Peyer's patch (tissue), 4 donors: ENCODE results near the gene ATF6. TPM values are rescaled to one million over a fixed set of nuclear protein-coding genes. Genes with fewer than 3 reads are reported as not detected.
"Not testable (repeated sequence)": the region's sequence is repeated elsewhere in the genome, so short reads cannot be mapped to it uniquely, and the experiment has no call there.

Experiments
- DNase-seq, 3 donors: peaks; one replicate each; pipeline ENCODE4 v3.0.0-alpha.2; 2017 to 2019
- H3K27ac ChIP-seq, 4 donors: fragments of 200-600 bp; sonication (generic); one replicate each; pipeline ENCODE4 v1.5.1; 2016 to 2019
- H3K27me3 ChIP-seq, 2 donors: fragments of 200-600 bp; sonication (generic); one replicate each; pipeline ENCODE4 v1.5.1; 2019
- H3K36me3 ChIP-seq, 3 donors: fragments of 200-600 bp; sonication (generic); one replicate each; pipeline ENCODE4 v1.5.1; 2016 to 2019
- H3K4me1 ChIP-seq, 4 donors: fragments of 200-600 bp; sonication (generic); one replicate each; pipeline ENCODE4 v1.5.1; 2016 to 2019
- H3K4me3 ChIP-seq, 4 donors: fragments of 200-600 bp; sonication (generic); 1 replicate in 3 of 4; 2 replicates in 1 of 4; pipeline ENCODE4 v1.5.1; 2016 to 2019; ENCODE audit warnings: mild to moderate bottlenecking in 1 of 4
- H3K9me3 ChIP-seq, 4 donors: fragments of 200-600 bp; sonication (generic); one replicate each; pipeline ENCODE4 v1.5.1; 2016 to 2019; ENCODE audit warnings: mild to moderate bottlenecking in 1 of 4
- POLR2A ChIP-seq, 2 donors: fragments of 450-650 bp; IDR thresholded peaks; one replicate each; pipeline ENCODE4 v1.5.1; 2017; ENCODE audit warnings: antibody characterized with exemption in 2 of 2, mild to moderate bottlenecking in 2 of 2, moderate library complexity in 2 of 2
- total RNA-seq, 4 donors: library from RNA; depleted of rRNA; stranded (reverse); fragments of >200 nt; gene quantifications; one replicate each; pipeline ENCODE4 v1.1.0, GENCODE V29; 2016
- TF ChIP-seq, protein P1 (sequence below), 6 experiments: fragments of 450-650 bp in 4 of 6; fragments of 200-600 bp in 2 of 6; sonication (generic) in 1 of 6; IDR thresholded peaks; one replicate each; pipeline ENCODE4 v1.5.1; 2017 to 2019; ENCODE audit warnings: antibody characterized with exemption in 6 of 6, mild to moderate bottlenecking in 3 of 6, moderate library complexity in 1 of 6

The ATF6 gene
- total RNA-seq, 4 donors from 2014 or later, result 15.5 to 21.4 (median 20.8) TPM

DNA sequence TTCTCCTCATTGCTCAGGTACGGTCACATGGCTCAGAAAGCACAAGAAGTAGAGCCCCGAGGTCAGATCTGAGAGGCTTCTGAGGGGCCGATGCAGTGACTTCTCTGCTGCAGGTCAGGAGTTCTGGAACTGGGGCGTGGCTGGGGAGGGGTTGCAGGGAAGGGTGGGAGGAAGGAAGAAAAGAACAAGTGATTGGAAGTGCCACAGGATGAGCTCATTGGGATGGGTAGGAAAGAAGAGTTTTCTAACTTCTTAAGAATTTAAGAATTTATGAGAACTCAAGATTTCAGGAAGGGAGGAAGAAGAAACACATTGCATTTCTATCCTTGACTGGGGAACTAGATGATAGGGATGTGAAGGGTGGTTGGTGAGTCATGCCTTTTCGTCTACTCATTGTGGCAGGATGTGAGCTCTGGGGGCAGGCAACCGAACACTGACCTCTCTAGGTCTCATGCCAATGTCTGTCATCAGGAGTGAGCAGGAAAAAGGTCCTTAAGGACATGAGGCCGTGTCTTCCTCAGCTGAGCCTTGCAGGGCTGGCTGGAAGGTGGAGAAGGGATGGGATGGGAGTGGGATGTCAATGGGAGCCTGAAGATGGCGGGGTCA lies 44.3 kb upstream of the ATF6 start:
- H3K4me3 ChIP-seq, result no peak overlapping the region
- no peak overlapping the region for H3K27ac ChIP-seq
- TF ChIP-seq, protein P1, sequence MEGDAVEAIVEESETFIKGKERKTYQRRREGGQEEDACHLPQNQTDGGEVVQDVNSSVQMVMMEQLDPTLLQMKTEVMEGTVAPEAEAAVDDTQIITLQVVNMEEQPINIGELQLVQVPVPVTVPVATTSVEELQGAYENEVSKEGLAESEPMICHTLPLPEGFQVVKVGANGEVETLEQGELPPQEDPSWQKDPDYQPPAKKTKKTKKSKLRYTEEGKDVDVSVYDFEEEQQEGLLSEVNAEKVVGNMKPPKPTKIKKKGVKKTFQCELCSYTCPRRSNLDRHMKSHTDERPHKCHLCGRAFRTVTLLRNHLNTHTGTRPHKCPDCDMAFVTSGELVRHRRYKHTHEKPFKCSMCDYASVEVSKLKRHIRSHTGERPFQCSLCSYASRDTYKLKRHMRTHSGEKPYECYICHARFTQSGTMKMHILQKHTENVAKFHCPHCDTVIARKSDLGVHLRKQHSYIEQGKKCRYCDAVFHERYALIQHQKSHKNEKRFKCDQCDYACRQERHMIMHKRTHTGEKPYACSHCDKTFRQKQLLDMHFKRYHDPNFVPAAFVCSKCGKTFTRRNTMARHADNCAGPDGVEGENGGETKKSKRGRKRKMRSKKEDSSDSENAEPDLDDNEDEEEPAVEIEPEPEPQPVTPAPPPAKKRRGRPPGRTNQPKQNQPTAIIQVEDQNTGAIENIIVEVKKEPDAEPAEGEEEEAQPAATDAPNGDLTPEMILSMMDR (IDR thresholded peaks at IDR 0.05), result no peak
- TF ChIP-seq POLR2A (IDR thresholded peaks at IDR 0.05), result no peak
- no peaks in the 10 kb centered on the region for H3K27me3 ChIP-seq
- no peaks in the 10 kb centered on the region for H3K9me3 ChIP-seq
- no peaks in the 10 kb centered on the region for H3K36me3 ChIP-seq
- peaks cover 0 to 15% (median 3%) of the 10 kb centered on the region in 4 donors for H3K4me1 ChIP-seq
- no peak for DNase-seq

DNA sequence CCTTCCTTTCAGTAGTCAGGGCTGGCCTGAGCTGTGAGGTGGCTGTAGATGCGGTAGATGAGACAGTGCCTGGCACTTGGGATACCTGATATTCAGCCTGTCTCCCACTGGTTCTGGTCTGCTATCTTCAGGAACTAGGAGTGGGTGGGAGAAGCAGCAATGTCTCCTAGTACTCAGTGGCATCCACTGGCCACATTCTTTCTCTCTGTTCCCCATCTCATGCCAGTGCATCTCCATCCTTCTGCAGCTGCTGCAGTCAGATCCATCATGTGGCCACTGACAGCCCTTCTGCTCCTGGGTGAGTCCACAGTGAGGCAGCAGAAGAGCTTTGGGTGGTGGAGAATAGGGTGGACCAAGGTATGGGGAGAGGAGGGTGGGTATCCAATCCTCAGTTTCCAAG lies 43.7 kb upstream of the ATF6 start:
- H3K27me3 ChIP-seq, result peaks cover 0 to 2% of the 10 kb centered on the region in 2 donors
- no peaks in the 10 kb centered on the region for H3K9me3 ChIP-seq
- no peak overlapping the region for H3K27ac ChIP-seq
- no peak overlapping the region for H3K4me3 ChIP-seq
- DNase-seq, result no peak
- H3K36me3 ChIP-seq, result no peaks in the 10 kb centered on the region
- no peak for TF ChIP-seq POLR2A (IDR thresholded peaks at IDR 0.05)
- TF ChIP-seq, protein P1 (IDR thresholded peaks at IDR 0.05), result no peak
- H3K4me1 ChIP-seq, result peaks cover 0 to 16% (median 3%) of the 10 kb centered on the region in 4 donors

DNA sequence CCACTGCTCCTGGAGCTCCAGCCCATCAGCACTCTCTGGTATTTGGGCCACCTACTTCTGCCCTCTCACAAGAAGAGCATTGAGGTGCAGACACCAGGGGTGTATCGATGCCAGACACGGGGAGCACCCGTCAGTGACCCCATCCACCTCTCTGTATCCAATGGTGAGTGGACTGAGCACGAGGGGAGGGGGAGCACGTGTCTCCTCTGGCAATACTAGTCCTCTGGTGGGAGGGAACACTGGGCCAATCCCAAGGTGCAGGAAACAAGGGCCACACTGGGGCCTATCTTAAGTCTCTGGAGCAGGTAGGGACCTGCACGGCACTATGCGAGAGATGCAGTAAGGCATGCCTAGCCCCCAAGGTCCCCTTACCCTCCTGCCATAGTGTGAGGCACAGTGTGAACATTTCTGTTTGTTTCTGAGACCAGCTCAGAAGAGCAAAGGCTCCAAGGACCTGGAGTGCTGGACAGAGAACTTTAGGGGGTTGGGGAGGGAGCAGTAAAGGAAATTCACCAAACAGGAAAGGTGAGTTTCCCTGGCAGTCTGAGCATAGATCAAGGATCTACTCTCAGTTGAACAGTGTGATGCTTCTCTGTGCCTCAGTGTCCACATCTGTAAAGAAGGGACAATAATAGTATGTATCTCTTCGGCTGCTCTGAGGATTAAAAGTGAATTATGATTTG lies 42.5 kb upstream of the ATF6 start:
- H3K27me3 ChIP-seq, result peaks cover 0 to 3% of the 10 kb centered on the region in 2 donors
- DNase-seq, result no peak
- TF ChIP-seq, protein P1 (IDR thresholded peaks at IDR 0.05), result no peak
- no peak for TF ChIP-seq POLR2A (IDR thresholded peaks at IDR 0.05)
- H3K27ac ChIP-seq, result no peak overlapping the region
- no peak overlapping the region for H3K4me3 ChIP-seq
- H3K36me3 ChIP-seq, result no peaks in the 10 kb centered on the region
- H3K4me1 ChIP-seq, result peaks cover 0 to 20% (median 5%) of the 10 kb centered on the region in 4 donors
- no peaks in the 10 kb centered on the region for H3K9me3 ChIP-seq

DNA sequence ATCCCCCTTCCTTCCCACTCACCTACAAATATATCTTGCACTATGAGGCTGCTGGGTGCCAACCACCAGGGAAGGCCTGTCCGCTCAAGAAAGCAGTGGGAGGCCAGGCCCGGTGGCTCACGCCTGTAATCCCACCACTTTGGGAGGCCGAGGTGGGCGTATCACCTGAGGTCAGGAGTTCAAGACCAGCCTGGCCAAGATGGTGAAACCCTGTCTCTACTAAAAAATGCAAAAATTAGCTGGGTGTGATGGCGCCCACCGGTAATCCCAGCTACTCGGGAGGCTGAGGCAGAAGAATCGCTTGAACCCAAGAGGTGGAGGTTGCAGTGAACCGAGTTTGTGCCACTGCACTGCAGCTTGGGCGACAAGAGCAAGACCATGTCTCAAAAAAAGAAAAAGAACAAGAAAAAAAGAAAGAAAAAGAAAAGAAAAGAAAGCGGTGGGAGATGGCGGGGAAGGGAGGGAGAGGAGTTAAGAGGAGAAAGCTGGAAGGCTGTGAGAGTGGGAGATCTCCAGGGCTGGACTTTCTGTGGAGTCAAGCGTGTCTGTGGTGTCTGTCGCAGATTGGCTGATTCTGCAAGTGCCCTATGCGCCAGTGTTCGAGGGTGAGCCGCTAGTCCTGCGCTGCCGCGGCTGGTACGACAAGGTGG lies 40.7 kb upstream of the ATF6 start:
- peak overlapping the region; percentile 83 to 93 (median 88) for H3K4me3 ChIP-seq
- H3K27me3 ChIP-seq, DNase-seq, H3K36me3 ChIP-seq, H3K9me3 ChIP-seq: not testable (repeated sequence)
- peaks cover 0 to 20% (median 4%) of the 10 kb centered on the region in 4 donors for H3K4me1 ChIP-seq
- peak overlapping the region; percentile 79 to 98 (median 89) for H3K27ac ChIP-seq

DNA sequence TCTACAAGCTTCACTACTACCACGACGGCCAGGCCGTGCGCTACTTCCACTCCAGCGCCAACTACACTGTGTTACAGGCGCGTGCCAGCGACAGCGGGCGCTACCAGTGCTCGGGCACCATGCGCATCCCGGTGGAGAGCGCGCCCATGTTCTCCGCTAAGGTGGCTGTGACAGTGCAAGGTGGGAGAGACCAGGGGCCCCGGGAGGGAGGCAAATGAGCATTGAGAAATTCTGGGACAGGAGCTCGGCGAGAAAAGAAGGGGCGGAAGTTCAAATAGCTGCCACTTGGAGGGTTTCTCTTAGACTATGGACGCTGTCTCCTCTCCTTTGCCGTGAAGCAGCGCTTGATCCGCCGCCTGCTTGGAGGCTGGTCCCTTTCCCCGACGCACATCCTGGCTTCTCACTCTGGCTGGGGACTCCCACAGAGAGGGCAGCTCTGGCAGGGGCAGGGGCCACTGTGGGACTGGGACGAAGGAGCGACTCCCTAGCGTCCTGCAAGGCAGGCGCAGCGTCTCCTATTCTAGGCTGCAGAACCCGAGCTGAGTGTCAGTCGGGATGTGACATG lies 40.1 kb upstream of the ATF6 start:
- Histone ChIP-seq H3K4me1 (peaks cover 0 to 20% (median 3%) of the 10 kb centered on the region in 4 donors), H3K27ac (peak overlapping the region; percentile 79 to 98 (median 89)), H3K36me3 (no peaks in the 10 kb centered on the region), H3K27me3 (peaks cover 0 to 3% of the 10 kb centered on the region in 2 donors), H3K9me3 (no peaks in the 10 kb centered on the region), H3K4me3 (peak overlapping the region; percentile 83 to 93 (median 88))
- TF ChIP-seq, protein P1 (IDR thresholded peaks at IDR 0.05), result peak in 3 of 6 experiments; percentile 19 to 25 (median 24)
- TF ChIP-seq POLR2A (IDR thresholded peaks at IDR 0.05), result no peak
- peak; percentile 58 to 69 (median 65) for DNase-seq
